GM21786 (cell line): ENCODE measurements around the gene FZD4.
"Not testable (repeated sequence)": the region's sequence is repeated elsewhere in the genome, so short reads cannot be mapped to it uniquely, and the experiment has no call there.

ENCODE experiments used
- ATAC-seq: cut with Tn5 transposase; IDR thresholded peaks from one replicate; pipeline ENCODE4 v1.9.1; 2021; ENCODE audit not compliant: unreplicated experiment

Gene FZD4

GRCh38 chr11:86955361-86956120 lies at the start of gene FZD4:
Gene FZD4, minus strand, starts transcription at chr11:86955395. Its CDS starts 310 bp downstream, at chr11:86955085.
- ATAC-seq: peak; percentile 89

GRCh38 chr11:87004281-87004680 lies 49.1 kb upstream of the FZD4 start:
- not testable (repeated sequence) for ATAC-seq

DNA sequence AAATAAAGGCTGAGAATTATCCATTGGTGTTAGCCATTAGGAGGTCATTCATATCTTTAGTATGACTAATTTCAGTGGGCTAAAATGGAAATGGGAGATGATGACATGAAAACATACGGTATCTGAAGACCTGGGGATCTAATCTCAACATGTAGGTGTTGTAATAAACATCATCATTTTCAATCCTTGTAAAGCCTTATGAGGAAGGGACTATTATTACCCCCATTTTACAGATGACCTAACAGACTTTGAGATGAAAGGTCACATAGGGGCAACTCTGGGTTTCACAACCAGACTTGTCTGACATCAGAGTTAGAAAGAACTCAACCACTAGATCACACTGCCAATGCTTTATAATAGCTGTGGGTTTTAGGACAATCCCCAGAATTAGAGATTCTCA lies 47.7 kb upstream of the FZD4 start:
- no peak for ATAC-seq

- ATAC-seq: no peak
Measured at GRCh38 chr11:86999859-87000753, 44.9 kb upstream of the FZD4 start.

- ATAC-seq: no peak
Measured at GRCh38 chr11:86999388-86999787, 44.2 kb upstream of the FZD4 start.

GRCh38 chr11:86996953-86997570 lies 41.9 kb upstream of the FZD4 start:
- no peak for ATAC-seq

- no peak for ATAC-seq
Measured at GRCh38 chr11:86993031-86993430, 37.8 kb upstream of the FZD4 start.

GRCh38 chr11:86992340-86992739 lies 37.1 kb upstream of the FZD4 start:
- not testable (repeated sequence) for ATAC-seq

GRCh38 chr11:86991341-86991740 lies 36.1 kb upstream of the FZD4 start:
- ATAC-seq: no peak

- no peak for ATAC-seq
Measured at GRCh38 chr11:86990515-86990914, 35.3 kb upstream of the FZD4 start.

- ATAC-seq: no peak
Measured at GRCh38 chr11:86990031-86990430, 34.8 kb upstream of the FZD4 start.

- no peak for ATAC-seq
Measured at GRCh38 chr11:86988351-86988881, 33.2 kb upstream of the FZD4 start.

DNA sequence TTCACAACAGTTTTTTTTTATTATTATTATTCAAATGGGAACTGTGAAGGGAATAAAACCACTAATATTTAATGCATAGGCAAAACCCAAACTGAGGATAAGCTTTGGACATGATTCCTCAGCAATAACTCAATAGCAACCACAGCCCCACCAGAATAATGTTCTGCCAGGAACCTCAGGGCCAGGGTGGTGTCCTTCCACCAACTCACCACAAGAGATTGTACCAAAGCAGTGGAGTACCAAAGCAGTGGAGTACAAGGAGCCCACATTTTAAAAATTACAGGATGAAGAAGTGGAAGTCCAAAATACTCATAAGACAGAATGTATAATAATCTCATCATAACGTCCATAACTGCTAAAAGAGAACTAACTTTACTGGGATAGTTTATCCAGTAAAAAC lies 32.5 kb upstream of the FZD4 start:
- no peak for ATAC-seq

DNA sequence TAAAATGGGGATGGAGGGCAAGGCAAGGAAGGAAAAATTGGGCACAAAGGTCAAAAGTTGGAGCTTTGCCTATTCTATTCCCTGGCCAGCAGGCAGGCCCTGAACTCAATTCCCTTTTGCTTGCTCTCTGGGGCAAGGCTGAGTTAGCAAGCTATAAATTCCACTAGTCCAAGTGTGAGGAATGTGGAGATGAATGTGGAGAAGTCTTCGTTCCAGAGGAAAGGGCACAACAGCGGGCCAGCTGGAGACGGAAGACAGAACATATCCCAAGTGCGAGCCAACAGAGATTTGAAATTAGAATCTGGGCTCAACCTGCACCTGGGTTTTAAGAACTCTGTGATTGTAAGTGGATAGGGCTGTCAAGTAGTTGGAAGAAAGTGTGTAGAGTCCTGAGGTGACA lies 29.5 kb upstream of the FZD4 start:
- ATAC-seq: no peak

DNA sequence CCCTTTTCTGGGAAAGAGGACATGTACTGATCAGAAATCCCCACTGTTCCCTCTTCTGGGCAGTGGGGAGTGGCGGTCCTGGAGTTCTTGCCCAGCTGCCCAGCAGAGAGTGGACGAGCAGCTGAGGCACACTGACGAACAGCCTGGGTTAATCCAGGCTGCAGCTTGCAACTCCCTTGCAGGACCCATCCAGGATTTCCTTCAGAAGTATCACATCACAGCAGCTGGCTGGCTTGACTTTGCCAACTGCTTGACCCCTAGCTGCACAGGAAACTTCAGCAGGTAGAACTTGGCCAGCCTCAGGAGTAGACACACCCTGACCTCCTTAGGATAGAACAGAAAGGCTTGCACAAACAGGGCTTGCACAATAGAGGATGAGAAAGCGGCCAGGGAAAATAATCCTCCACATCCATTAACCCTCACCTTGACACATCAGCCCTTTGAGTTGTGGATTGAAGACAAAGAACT lies 27.9 kb upstream of the FZD4 start:
- no peak for ATAC-seq

DNA sequence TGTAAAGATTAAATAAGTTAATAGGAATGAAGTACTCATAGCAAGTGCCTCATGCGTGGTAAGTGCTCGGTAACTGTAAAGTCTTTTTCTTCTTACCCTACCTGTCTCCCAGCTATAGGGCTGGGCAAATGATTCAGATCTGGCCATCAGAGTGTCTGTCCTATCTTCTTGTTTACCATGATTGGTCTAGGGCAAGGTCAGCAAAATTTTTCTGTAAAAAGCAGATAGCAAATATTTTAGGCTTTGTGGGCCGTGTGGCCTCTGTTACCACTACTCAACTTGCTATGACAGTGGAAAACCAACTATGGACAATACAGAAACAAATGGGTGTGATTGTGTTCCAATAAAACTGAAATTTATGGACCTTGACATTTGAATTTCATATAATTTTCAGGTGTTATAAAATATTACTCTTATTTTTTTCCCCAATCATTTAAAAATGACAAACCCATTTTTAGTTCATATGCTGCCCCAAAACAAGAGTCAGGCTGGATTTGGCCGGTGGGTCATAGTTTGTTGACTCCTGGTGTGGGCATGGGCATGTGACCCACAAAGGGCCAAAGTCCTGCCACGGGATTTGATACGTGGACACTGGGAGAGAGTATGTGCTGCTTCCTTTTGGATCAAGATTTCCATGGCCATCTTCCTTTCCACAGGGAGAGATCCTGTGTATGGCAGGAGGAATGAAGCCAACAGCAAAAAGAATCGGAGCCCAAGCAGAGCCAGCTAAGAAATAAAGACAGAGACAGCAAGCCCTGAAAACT lies 26.8 kb upstream of the FZD4 start:
- ATAC-seq: no peak

GRCh38 chr11:86980086-86980796 lies 25.0 kb upstream of the FZD4 start:
- no peak for ATAC-seq

- ATAC-seq: no peak
Measured at GRCh38 chr11:86978756-86979608, 23.8 kb upstream of the FZD4 start.

GRCh38 chr11:86978247-86978646 lies 23.1 kb upstream of the FZD4 start:
- ATAC-seq: no peak
